GM18858 (cell line): Measurements from ENCODE around the gene TMEM151B.
"Not testable (repeated sequence)": the region's sequence is repeated elsewhere in the genome, so short reads cannot be mapped to it uniquely, and the experiment has no call there.

Experiments used
- ATAC-seq: cut with Tn5 transposase; IDR thresholded peaks from one replicate; pipeline ENCODE4 v1.9.1; 2021; ENCODE audit not compliant: unreplicated experiment

Gene TMEM151B

DNA sequence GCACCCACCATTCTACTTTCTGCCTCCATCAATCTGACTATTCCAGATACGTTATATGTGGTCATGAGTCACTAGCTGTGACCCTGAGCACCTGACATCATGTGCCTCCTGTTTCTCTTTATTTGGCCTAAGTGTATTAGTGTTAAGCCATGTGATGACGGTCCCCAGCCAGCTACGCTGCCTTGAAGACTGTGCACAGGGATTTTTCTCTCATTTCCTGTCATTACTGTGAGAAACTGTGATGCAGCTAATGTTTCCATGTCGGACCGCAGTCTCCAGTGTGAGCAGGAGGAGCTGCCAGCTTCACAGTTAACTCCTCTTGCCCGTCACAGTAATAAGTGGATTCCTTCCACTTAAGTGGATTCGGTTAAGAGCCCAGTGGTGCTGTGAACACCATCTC, 62.3 kb downstream of the TMEM151B start:
- no peak for ATAC-seq

DNA sequence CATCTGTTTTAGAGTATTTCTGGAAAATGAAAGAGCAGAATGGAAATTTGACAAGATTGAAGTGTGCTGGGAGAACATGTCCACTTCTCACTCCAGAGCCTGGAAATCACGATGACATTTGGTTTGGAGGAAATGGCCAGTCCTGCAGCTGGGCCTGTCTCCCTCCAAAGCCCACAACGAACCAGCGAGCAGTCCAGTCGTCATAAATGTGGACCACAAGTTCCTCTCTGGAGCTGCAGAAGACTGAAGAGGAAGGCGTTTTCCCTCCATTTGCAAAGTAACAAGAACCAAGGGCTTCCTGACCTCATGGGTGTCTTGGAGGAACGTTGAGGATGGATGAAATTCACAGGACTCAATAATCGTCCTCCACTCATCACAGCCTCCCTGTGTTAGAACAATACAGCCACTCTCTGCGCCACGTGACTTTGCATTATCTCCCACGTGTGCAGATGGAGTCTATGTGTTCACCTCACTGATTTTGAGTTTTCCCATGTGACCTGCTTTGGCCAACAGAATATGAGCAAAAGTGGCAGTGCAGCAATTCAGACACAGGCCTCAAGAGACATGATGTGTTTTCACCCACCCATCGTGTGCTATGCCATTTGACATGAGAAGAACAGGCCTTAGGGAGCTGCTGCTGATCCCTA, 63.1 kb downstream of the TMEM151B start:
- no peak for ATAC-seq

DNA sequence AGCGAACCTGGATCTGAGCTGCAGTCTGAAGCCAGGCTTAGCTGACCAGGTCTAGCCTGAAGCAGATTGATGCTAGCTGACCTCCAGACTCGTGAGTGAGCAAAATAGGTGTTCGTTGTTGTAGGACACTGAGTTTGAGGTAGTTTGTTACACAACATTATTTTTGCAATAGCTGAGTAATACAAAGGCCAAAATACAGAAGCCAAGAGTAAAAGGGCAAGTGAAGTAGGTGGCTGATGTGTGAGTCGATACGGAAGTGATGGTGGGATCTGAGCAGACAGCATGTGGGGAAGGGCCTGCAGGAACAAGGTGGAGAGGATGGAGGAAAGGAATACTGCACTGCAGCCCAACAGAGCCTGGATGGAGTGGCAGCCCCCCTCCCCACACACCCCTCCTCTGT, 63.7 kb downstream of the TMEM151B start:
- no peak for ATAC-seq

GRCh38 chr6:44335631-44336030, 65.4 kb downstream of the TMEM151B start:
- ATAC-seq, result no peak

DNA sequence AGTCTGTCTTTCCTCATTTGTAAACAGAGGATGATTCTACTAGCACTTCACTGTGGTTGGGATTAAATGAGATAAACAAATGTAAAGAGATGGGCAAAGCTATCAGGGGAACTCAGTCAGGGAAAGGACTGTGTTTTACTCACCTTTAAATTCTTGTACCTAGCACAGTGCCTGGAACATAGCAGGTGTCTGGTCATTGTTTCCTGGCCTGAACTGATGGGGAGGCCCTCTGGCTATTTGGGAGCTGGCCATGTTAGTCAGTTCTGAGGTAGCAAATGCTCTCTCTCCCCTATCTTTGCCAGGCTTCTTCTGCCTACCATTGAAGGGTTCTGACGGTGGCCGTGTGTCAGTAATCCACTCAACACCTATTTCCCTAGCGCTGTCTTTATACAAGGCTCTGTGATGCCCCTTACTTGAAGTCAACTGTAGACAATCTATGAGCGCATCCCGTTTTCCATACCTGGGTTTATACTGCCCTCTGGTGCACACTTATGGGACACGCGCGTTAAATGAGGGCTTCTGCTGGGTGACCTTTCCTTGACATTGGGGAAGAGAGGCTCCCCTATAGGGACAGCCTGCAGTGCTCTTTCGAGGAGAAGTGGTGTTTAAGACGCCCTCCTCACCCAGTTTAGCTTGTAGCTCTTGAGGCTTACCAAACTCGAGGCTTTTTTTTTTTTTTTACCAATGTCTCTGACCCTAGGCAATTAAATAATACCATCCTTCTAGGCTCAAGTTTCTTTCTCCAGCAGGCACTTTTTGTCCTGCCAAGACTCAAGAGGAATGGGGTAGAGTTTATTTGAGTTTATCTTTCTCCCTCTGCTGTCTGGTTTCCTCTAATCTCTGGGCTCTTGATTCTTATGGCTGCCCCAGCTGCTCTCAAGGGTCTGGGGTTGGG, 68.2 kb downstream of the TMEM151B start:
- ATAC-seq, result peak; percentile 65

DNA sequence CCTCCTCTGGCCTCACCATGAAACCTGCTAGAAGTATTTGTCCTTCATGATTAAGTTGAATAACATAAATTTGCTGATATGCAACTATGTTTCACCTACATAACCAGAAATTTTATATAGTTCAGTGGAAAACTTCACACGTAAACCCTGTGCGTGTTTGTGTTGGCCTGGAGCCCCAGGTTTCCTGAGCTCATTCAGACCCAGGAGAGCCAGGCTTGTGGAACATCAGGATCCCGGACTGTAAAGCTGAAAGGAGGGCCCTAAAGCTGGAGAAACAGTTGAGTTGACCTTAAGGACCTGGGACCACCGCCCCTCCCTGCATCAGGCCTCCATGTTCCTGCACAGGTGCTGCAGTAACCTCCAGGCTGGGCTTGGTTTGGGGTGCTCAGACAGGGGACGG, 69.1 kb downstream of the TMEM151B start:
- no peak for ATAC-seq

GRCh38 chr6:44339763-44340625, 69.7 kb downstream of the TMEM151B start:
- no peak for ATAC-seq

DNA sequence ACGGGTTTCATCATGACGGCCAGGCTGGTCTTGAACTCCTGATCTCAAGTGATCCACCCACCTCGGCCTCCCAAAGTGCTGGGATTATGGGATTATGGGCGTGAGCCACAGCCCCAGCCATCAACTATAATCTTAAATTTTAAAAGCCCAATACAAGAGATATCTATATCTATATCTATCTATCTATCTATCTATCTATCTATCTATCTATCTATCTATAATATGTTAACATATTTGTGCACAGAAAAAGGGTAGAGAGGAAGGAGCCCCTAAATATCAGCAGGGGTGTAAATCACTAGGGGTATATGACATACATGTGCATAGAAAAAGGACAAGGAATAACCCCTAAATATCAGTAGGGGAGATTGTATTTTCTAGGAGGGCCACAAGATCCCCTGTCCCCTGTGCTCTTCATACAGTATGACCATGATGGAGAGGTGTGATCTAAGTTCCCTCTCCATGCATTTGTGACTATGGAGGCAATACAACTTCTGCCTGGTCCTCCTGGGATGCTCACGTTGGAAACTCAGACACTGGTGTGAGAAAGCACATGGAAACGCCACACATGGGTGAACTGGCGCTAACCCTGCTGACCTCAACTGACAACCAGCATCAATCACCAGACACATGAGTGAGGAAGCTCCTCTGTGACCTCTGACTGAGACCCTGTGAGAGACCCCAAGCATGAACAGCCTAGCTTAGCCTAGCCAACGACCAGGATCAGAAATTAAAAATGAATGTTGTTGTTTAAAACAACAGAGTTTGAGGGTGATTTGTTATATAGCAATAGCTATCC, 71.0 kb downstream of the TMEM151B start:
- ATAC-seq, result no peak

DNA sequence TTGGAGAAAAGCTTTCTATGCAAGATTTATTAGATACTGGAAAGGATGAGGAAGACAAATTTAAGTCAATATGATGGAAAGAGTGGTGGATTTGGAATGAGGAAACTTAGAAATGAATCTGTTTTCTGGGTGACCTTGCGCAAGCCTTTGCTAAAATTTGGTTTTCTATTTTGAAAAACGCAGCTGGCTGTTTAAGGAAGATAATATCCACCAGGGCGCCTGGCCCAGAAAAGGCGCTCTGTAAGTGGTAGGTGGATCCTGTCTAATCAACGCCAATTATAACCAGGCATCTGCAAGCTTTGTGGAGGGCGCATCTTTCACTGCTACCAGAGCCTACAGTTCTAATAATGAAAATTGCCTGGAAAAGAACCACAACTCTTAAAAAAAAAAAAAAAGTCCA, 71.8 kb downstream of the TMEM151B start:
- no peak for ATAC-seq

- no peak for ATAC-seq
Observed at GRCh38 chr6:44342489-44342888, 72.2 kb downstream of the TMEM151B start, which contains the start of gene SPATS1. Gene SPATS1 (plus strand): TSS chr6:44342650. CDS start chr6:44343096, 446 bp downstream.

DNA sequence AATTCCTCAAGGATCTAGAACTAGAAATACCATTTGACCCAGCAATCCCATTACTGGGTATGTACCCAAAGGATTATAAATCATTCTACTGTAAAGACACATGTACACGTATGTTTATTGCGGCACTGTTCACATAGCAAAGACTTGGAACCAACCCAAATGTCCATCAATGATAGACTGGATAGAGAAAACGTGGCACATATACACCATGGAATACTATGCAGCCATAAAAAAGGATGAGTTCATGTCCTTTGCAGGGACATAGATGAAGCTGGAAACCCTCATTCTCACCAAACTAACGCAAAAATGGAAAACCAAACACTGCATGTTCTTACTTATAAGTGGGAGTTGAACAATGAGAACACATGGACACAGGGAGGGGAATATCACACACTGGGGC, 76.6 kb downstream of the TMEM151B start:
- not testable (repeated sequence) for ATAC-seq

GRCh38 chr6:44349904-44350649, 79.8 kb downstream of the TMEM151B start:
- ATAC-seq, result no peak

DNA sequence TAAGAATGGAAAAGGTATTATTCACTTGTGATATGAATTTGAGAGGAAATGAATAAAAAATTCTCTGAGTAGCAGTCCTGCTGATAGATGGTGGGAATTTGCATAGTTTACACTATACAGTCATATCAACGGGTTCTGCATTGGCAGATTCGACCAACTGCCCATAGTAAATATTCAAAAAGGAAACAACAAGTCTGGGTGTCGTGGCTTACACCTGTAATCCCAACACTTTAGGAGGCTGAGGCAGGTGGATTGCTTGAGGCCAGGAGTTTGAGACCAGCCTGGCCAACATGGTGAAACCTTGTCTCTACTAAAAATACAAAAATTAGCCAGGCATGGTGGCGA, 80.4 kb downstream of the TMEM151B start:
- ATAC-seq, result not testable (repeated sequence)

DNA sequence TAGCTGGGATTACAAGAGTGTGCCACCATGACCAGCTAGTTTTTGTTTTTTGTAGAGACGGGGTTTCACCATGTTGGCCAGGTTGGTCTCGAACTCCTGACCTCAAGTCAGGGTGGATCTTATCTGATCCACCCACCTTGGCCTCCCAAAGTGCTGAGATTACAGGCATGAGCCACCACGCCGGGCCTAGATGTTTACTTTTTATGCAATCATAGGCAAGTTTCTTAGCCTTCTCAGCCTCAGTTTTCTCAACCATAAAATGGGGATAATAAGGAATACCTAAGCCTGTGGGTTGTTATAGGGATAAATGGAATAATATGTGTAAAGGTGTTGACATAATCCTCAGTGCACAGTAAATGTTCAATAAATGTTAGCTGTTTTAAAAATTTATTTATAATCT, 82.0 kb downstream of the TMEM151B start:
- ATAC-seq, result no peak

DNA sequence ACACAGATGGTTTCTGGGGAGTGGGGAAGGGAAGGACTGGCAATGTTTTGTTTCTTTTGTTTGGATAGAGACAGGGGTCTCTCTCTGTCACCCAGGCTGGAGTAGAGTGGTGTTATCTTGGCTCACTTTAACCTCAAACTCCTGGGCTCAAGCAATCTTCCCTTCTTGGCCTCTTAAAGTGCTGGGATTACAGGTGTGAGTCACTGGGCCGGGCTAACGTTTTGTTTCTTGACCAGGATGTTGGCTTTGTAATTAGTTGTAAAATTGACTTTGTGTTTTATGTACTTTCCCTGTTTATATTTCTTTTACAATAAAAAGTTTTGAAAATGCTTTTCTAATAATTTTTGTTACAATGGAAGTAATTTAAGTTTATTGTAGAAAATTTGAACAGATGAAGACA, 83.1 kb downstream of the TMEM151B start:
- ATAC-seq, result no peak

DNA sequence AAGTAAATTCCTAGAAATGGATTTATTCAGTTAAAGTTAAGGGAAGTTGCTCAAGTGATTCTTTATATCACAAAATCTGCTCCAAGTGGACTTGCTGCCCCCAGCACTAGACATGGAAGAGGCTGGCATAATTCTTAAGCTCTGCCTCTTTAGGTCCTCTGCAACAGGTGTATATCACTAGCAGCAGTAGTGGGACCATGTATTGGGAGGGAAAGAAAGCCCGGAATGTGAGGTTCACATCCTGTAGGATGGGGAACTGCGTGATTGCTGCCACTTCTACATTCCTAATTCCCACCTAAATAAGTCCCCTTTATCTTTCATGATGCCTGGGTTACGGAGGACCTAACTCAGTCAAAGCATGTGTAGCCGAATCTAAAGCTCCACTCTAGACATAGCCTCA, 85.4 kb downstream of the TMEM151B start:
- no peak for ATAC-seq

DNA sequence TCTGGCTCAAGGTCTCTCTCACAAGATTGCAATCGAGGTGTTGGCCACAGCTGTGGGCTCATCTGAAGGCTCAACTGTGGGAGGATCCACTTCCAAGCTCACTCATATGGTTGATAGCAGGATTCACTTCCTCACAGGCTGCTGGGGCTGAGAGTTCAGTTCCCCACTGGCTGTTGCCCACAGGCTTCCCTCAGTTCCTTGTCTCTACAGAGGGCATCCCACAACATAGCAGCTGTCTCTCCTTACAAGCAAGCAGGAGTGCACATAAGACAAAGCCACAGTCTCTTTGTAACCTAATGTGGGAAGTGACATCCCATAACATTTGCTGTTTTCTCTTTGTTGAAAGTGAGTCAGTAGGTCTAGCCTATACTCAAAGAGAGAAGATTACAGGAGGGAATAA, 86.2 kb downstream of the TMEM151B start:
- no peak for ATAC-seq
